Hepatocyte (in vitro differentiated cells): Measurements from ENCODE around the gene VPS13D. TPM values are rescaled to one million over a fixed set of nuclear protein-coding genes. Genes with fewer than 3 reads are reported as not detected.

ENCODE experiments used
- DNase-seq: peaks from one replicate; pipeline ENCODE4 v3.0.0-alpha.2; 2016; ENCODE audit warnings: low spot score
- H2AFZ ChIP-seq: fragments of 200-600 bp; sonication (generic); 2 replicates; pipeline ENCODE4 v1.6.0; 2016; ENCODE audit warnings: antibody characterized with exemption, mild to moderate bottlenecking
- H3K27ac ChIP-seq: fragments of 200-600 bp; sonication (generic); 2 replicates; pipeline ENCODE4 v1.5.1; 2016; ENCODE audit warnings: mild to moderate bottlenecking
- H3K27me3 ChIP-seq: fragments of 200-600 bp; sonication (generic); 2 replicates; pipeline ENCODE4 v1.6.1; 2016
- H3K36me3 ChIP-seq: fragments of 200-600 bp; sonication (generic); replicated peaks from 2 replicates; pipeline ENCODE4 v1.5.1; 2016; ENCODE audit warnings: low read depth; ENCODE audit not compliant: insufficient read depth
- H3K4me1 ChIP-seq: fragments of 200-600 bp; sonication (generic); 2 replicates; pipeline ENCODE4 v1.5.1; 2016; ENCODE audit warnings: mild to moderate bottlenecking, moderate library complexity; ENCODE audit not compliant: insufficient read depth
- H3K4me2 ChIP-seq: fragments of 200-600 bp; sonication (generic); 2 replicates; pipeline ENCODE4 v1.6.0; 2016
- H3K4me3 ChIP-seq: fragments of 200-600 bp; sonication (generic); 2 replicates; pipeline ENCODE4 v1.5.1; 2016; ENCODE audit warnings: mild to moderate bottlenecking
- H3K79me2 ChIP-seq: fragments of 200-600 bp; sonication (generic); 2 replicates; pipeline ENCODE4 v1.6.0; 2017; ENCODE audit warnings: mild to moderate bottlenecking
- H3K9me2 ChIP-seq: fragments of 200-600 bp; sonication (generic); replicated peaks from 2 replicates; pipeline ENCODE4 v1.6.0; 2017; ENCODE audit warnings: mild to moderate bottlenecking; ENCODE audit not compliant: insufficient read depth
- H3K9me3 ChIP-seq: fragments of 200-600 bp; sonication (generic); 2 replicates; pipeline ENCODE4 v1.5.1; 2016; ENCODE audit warnings: low read depth, mild to moderate bottlenecking
- H4K20me1 ChIP-seq: fragments of 200-600 bp; sonication (generic); 2 replicates; pipeline ENCODE4 v1.6.0; 2016; ENCODE audit warnings: mild to moderate bottlenecking; ENCODE audit not compliant: insufficient read depth, poor library complexity, severe bottlenecking
- EZH2 ChIP-seq: fragments of 200-600 bp; sonication (generic); IDR thresholded peaks from 2 replicates; pipeline ENCODE4 v1.6.1; 2016; ENCODE audit warnings: antibody characterized with exemption, mild to moderate bottlenecking, borderline replicate concordance
- EZH2phosphoT487 ChIP-seq: fragments of 200-600 bp; sonication (generic); IDR thresholded peaks from one replicate; pipeline ENCODE4 v1.6.1; 2018; ENCODE audit warnings: antibody characterized with exemption, mild to moderate bottlenecking, low read depth, moderate library complexity; ENCODE audit not compliant: unreplicated experiment, severe bottlenecking
- WGBS: methylation state at CpG from one replicate; pipeline ENCODE4 v1.1.6; 2016; ENCODE audit warnings: low lambda C conversion rate; ENCODE audit errors: missing lambda C conversion rate; 5-methylcytosine and 5-hydroxymethylcytosine counted together
- polyA plus RNA-seq: library from polyadenylated mRNA; unstranded; fragments of >200 nt; fragmentation: Nextera tagmentation; extraction: Ambion mirVana; gene quantifications from 2 replicates; pipeline ENCODE4 v1.2.1, GENCODE V29; 2016
- total RNA-seq: library from RNA; depleted of rRNA; stranded (reverse); fragments of >200 nt; gene quantifications from 2 replicates; pipeline ENCODE4 v1.2.3, GENCODE V29; 2014
- TF ChIP-seq, protein P1 (sequence below): fragments of 200-600 bp; sonication (generic); IDR thresholded peaks from 2 replicates; pipeline ENCODE4 v1.5.1; 2016; ENCODE audit warnings: antibody characterized with exemption, mild to moderate bottlenecking; ENCODE audit not compliant: poor library complexity

VPS13D gene
- total and polyA plus RNA-seq, 2 experiments from 2014 or later: 7.3 to 32.2 TPM

DNA sequence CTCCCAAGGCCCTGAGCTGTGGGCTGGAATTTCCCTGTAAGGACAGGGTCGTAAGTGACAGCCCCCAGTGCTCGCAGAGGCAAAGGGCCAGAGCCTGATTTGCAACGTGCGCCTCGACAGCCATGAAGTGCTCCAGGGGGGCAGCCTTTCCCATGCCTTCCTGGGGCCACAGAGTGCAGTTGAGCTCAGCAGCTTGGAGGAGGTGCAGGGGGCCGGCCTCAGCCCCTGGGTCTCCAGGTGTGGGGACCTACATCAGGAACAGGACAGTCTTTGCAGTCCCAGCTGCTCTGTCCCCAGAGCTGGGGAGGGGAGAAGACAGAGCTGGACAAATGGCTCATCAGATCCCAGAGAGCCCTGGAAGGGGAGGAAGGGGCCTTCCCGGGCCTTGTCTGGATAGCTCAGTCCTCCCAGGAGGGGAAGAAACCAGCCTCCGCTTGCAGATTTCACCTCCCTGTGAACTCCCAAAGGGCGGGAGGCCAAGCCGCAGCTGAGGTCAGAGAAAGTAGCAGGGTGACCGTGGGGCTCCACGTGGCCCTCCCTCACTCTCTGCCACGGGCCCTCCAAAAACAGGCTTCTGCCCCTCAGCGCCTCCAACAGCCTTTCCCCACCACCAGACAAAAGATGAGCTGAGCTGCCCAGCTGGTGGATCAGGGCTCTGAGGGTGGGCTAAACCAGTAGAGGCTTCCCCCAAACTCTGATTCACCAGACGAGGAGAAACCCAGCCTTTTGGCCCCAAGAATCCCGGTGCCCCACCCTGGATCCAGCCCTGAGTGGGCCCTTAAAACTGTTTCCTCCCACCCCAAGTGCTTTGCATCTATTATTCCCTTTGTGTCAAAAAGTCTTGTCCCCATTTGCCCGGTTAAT is 311.7 kb downstream of the VPS13D start:
- Histone ChIP-seq H4K20me1 (no peaks in the 10 kb centered on the region), H3K4me3 (no peak overlapping the region), H3K27ac (peak overlapping the region; percentile 56), H3K4me1 (peaks cover 18% of the 10 kb centered on the region), H3K9me2 (no peaks in the 10 kb centered on the region), H3K36me3 (no peaks in the 10 kb centered on the region), H3K9me3 (no peaks in the 10 kb centered on the region), H2AFZ (no peak overlapping the region), H3K4me2 (no peak overlapping the region), H3K27me3 (no peaks in the 10 kb centered on the region), H3K79me2 (no peaks in the 10 kb centered on the region)
- peak; percentile 48 for DNase-seq
- WGBS: 71% methylated on average over 17 of the region's 17 CpGs
- TF ChIP-seq EZH2 (no peak), EZH2phosphoT487 (no peak)
- TF ChIP-seq, protein P1, sequence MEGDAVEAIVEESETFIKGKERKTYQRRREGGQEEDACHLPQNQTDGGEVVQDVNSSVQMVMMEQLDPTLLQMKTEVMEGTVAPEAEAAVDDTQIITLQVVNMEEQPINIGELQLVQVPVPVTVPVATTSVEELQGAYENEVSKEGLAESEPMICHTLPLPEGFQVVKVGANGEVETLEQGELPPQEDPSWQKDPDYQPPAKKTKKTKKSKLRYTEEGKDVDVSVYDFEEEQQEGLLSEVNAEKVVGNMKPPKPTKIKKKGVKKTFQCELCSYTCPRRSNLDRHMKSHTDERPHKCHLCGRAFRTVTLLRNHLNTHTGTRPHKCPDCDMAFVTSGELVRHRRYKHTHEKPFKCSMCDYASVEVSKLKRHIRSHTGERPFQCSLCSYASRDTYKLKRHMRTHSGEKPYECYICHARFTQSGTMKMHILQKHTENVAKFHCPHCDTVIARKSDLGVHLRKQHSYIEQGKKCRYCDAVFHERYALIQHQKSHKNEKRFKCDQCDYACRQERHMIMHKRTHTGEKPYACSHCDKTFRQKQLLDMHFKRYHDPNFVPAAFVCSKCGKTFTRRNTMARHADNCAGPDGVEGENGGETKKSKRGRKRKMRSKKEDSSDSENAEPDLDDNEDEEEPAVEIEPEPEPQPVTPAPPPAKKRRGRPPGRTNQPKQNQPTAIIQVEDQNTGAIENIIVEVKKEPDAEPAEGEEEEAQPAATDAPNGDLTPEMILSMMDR: no peak

DNA sequence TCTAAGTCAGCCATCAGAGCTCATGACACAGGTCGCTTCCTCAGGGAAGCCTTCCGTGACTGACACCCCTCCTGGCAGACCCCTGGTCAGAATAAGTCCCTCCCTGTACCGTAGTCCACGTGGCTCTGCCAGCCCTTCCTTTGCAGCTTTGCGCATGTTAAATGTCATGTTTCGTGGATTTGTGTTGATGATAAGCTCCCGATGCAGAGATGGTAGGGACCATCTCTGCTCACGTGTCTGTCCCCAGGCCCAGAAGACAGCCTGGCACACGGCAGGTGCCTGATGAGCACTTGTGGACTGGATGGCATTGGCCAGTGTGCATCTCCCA is 312.3 kb downstream of the VPS13D start:
- no peak for DNase-seq
- Histone ChIP-seq H3K9me2 (no peaks in the 10 kb centered on the region), H2AFZ (no peak overlapping the region), H4K20me1 (no peaks in the 10 kb centered on the region), H3K79me2 (no peaks in the 10 kb centered on the region), H3K9me3 (no peaks in the 10 kb centered on the region), H3K27me3 (no peaks in the 10 kb centered on the region), H3K27ac (peak overlapping the region; percentile 16), H3K4me3 (no peak overlapping the region), H3K4me2 (no peak overlapping the region), H3K4me1 (peaks cover 18% of the 10 kb centered on the region), H3K36me3 (no peaks in the 10 kb centered on the region)
- 90% methylated on average over 9 of the region's 9 CpGs for WGBS
- TF ChIP-seq, protein P1: no peak
- no peak for TF ChIP-seq EZH2
- TF ChIP-seq EZH2phosphoT487: no peak

DNA sequence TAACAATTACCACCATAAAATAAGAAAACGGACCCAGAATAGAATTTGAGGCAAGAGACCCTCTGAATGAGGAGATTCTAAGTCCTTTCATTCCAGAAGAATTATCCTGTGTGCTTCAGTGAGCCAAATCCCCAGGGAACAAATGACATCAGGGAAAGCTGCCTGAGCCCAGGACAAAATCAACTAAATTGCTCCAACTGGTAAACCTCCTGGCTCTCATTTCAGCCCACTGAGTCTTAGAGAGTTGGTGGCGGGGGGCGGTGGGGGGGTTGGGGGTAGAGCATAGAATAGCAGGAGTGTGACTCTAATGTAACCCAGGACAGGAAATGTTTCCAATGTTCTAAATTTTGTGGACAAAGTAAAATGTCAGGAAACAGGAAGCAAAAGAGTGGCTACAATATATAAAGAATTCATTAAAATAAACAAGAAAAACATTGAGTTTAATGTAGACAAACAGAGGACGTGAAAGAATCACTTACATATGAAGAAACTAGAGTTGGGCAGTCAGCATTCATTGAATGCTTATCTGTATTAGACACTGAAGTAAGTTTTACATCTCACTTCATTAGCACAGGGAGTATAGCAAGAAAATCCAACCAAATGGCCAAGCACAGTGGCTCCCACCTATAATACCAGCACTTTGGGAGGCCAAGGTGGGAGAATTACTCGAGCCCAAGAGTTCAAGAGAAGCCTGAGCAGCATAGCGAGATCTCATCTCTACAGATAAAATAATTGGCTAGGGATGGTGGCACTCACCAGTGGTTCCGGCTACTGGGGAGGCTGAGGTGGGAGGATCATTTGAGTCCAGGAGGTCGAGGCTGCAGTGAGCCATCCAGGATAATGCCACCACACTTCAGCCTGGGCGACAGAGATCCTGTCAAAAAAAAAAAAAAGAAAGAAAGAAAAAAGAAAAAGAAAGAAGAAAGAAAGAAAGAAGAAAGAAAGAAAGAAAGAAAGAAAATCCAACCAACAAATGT is 313.1 kb downstream of the VPS13D start:
- H3K4me2 ChIP-seq: no peak overlapping the region
- no peak overlapping the region for H3K27ac ChIP-seq
- TF ChIP-seq EZH2phosphoT487: no peak
- TF ChIP-seq EZH2: no peak
- TF ChIP-seq, protein P1: no peak
- no peaks in the 10 kb centered on the region for H3K9me3 ChIP-seq
- H3K9me2 ChIP-seq: no peaks in the 10 kb centered on the region
- H4K20me1 ChIP-seq: no peaks in the 10 kb centered on the region
- H2AFZ ChIP-seq: no peak overlapping the region
- H3K36me3 ChIP-seq: no peaks in the 10 kb centered on the region
- H3K79me2 ChIP-seq: no peaks in the 10 kb centered on the region
- peaks cover 18% of the 10 kb centered on the region for H3K4me1 ChIP-seq
- DNase-seq: no peak
- H3K27me3 ChIP-seq: no peaks in the 10 kb centered on the region
- H3K4me3 ChIP-seq: no peak overlapping the region
- WGBS: 78% methylated on average over 9 of the region's 9 CpGs
